ENCODE measurements around the gene RASGRF2. TPM values are rescaled to one million over a fixed set of nuclear protein-coding genes. Genes with fewer than 3 reads are reported as not detected.

RASGRF2 gene
- total and polyA plus RNA-seq, 2 donors = 0.76 to 1.8 TPM

DNA sequence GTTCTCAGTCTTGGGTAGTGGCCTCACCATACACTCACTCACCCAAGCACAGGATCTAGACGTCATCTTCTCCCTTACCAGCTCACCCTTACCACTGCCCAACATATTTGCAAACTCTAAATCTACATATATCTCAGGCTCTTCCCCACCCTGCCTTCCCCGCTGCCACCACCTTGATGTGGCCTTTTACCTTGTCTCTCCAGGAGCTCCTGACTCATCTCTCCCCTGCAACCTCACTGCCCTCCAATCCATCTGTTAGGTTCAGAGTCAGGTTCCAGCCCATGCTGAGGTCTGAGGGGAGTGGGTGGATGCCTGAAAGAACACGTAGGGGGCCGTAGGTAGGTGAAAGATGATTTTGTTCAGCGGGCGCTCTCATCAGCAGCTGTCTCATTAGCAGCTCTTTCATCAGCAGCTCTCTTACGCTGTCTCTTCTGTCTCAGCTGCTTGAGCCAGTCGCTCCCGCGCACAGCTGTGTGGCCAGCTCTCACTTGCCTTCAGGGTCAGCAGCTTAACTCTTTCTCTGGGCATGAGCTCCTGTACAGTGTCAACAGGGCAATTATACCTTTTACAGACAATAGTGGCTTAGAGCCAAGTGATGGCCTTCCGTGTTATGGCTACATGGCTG lies 249.8 kb downstream of the RASGRF2 start:
- Histone ChIP-seq H3K27me3 (ENCODE audit: control insufficient read depth in 2 of 2, insufficient read depth in 1 of 2, low read length in 1 of 2) (no peaks in the 10 kb centered on the region), H3K4me1 (ENCODE audit: control insufficient read depth in 2 of 2, insufficient read depth in 2 of 2, low read length in 2 of 2) (no peaks in the 10 kb centered on the region), H3K4me3 (ENCODE audit: low read length in 2 of 2) (no peak overlapping the region), H3K9me3 (ENCODE audit: control insufficient read depth in 2 of 2, insufficient read depth in 1 of 2, low read length in 1 of 2) (no peaks in the 10 kb centered on the region), H3K36me3 (ENCODE audit: control insufficient read depth in 2 of 2, insufficient read depth in 2 of 2, low read length in 1 of 2) (no peaks in the 10 kb centered on the region), H3K27ac (ENCODE audit: low read depth in 1 of 2, low read length in 1 of 2) (no peak overlapping the region)
- WGBS = 96% methylated on average over 11 of the region's 11 CpGs
- DNase-seq (ENCODE audit: low read depth in 6 of 9, low spot score in 9 of 9) = no peak

DNA sequence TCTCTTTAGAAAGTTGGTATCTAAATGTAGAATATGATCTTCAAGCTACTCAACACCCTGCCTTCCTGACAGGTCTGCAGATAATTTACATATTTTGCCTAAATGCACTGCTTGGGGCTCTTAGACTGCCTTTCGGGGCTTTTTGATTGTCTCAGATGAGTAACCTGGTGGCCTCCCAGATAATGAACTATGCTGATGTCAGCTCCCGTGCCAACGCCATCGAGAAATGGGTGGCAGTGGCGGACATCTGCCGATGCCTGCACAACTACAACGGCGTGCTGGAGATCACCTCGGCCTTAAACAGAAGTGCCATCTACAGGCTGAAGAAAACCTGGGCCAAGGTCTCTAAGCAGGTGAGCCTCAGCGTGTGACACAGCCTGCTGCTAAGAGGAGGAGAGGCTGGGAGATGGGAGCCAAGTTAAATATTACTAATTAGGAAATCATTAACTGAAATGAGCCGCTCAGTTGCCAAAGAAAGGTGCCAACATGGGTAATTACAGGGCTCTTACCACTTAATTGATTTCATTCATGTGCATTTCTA lies 252.1 kb downstream of the RASGRF2 start:
- Histone ChIP-seq H3K4me1 (ENCODE audit: control insufficient read depth in 2 of 2, insufficient read depth in 2 of 2, low read length in 2 of 2) (no peaks in the 10 kb centered on the region), H3K27me3 (ENCODE audit: control insufficient read depth in 2 of 2, insufficient read depth in 1 of 2, low read length in 1 of 2) (no peaks in the 10 kb centered on the region), H3K9me3 (ENCODE audit: control insufficient read depth in 2 of 2, insufficient read depth in 1 of 2, low read length in 1 of 2) (no peaks in the 10 kb centered on the region), H3K36me3 (ENCODE audit: control insufficient read depth in 2 of 2, insufficient read depth in 2 of 2, low read length in 1 of 2) (no peaks in the 10 kb centered on the region), H3K4me3 (ENCODE audit: low read length in 2 of 2) (no peak overlapping the region), H3K27ac (ENCODE audit: low read depth in 1 of 2, low read length in 1 of 2) (no peak overlapping the region)
- whole genome bisulfite sequencing = 95% methylated on average over 11 of the region's 11 CpGs
- DNase-seq (ENCODE audit: low read depth in 6 of 9, low spot score in 9 of 9) = no peak

- H3K36me3 ChIP-seq (ENCODE audit: control insufficient read depth in 2 of 2, insufficient read depth in 2 of 2, low read length in 1 of 2) = no peaks in the 10 kb centered on the region
- H3K27me3 ChIP-seq (ENCODE audit: control insufficient read depth in 2 of 2, insufficient read depth in 1 of 2, low read length in 1 of 2) = no peaks in the 10 kb centered on the region
- H3K27ac ChIP-seq (ENCODE audit: low read depth in 1 of 2, low read length in 1 of 2) = no peak overlapping the region
- no peaks in the 10 kb centered on the region for H3K4me1 ChIP-seq (ENCODE audit: control insufficient read depth in 2 of 2, insufficient read depth in 2 of 2, low read length in 2 of 2)
- 94% methylated on average over 3 of the region's 3 CpGs for WGBS
- no peak for DNase-seq (ENCODE audit: low read depth in 6 of 9, low spot score in 9 of 9)
- H3K9me3 ChIP-seq (ENCODE audit: control insufficient read depth in 2 of 2, insufficient read depth in 1 of 2, low read length in 1 of 2) = no peaks in the 10 kb centered on the region
- no peak overlapping the region for H3K4me3 ChIP-seq (ENCODE audit: low read length in 2 of 2)
These were observed 252.9 kb downstream of the RASGRF2 start for GRCh38 chr5:81213070-81213469.

DNA sequence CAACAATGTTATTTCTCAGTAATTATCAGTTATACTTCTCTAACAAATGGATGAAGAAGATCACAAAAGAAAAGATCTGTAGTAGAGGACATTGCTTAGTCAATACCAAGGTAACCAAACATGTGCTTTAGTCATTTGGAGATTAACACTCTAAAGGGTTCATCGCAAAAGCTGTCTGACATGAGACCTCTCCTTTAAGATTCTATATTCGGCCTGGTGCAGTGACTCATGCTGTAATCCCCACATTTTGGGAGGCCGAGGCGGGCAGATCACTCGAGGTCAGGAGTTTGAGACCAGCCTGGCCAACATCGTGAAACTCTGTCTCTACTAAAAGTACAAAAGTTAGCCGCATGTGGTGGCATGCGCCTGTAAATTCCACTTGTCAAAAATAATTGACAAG lies 254.7 kb downstream of the RASGRF2 start:
- H3K4me1 ChIP-seq (ENCODE audit: control insufficient read depth in 2 of 2, insufficient read depth in 2 of 2, low read length in 2 of 2) = no peaks in the 10 kb centered on the region
- H3K36me3 ChIP-seq (ENCODE audit: control insufficient read depth in 2 of 2, insufficient read depth in 2 of 2, low read length in 1 of 2) = no peaks in the 10 kb centered on the region
- WGBS = 96% methylated on average over 8 of the region's 8 CpGs
- no peaks in the 10 kb centered on the region for H3K9me3 ChIP-seq (ENCODE audit: control insufficient read depth in 2 of 2, insufficient read depth in 1 of 2, low read length in 1 of 2)
- DNase-seq (ENCODE audit: low read depth in 6 of 9, low spot score in 9 of 9) = no peak
- H3K27ac ChIP-seq (ENCODE audit: low read depth in 1 of 2, low read length in 1 of 2) = no peak overlapping the region
- no peak overlapping the region for H3K4me3 ChIP-seq (ENCODE audit: low read length in 2 of 2)
- H3K27me3 ChIP-seq (ENCODE audit: control insufficient read depth in 2 of 2, insufficient read depth in 1 of 2, low read length in 1 of 2) = no peaks in the 10 kb centered on the region

DNA sequence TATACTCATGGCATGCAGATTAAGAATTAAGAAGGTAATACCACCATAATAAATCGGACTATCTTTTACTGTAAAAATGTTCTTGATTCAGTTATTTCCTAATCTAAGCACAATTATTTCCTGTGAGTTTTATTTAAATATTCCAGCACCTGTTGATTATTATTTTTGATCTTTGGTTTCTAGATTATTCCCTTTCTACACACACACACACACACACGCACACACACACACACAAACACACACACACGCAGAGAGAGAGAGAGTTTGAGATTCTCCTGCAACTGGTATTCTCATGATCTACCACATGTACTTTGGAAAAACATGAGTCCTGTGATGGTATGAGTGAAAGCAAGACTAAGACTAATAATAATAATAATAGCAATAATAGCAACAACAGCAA lies 256.0 kb downstream of the RASGRF2 start:
- DNase-seq (ENCODE audit: low read depth in 6 of 9, low spot score in 9 of 9) = no peak
- Histone ChIP-seq H3K9me3 (ENCODE audit: control insufficient read depth in 2 of 2, insufficient read depth in 1 of 2, low read length in 1 of 2) (no peaks in the 10 kb centered on the region), H3K36me3 (ENCODE audit: control insufficient read depth in 2 of 2, insufficient read depth in 2 of 2, low read length in 1 of 2) (no peaks in the 10 kb centered on the region), H3K4me3 (ENCODE audit: low read length in 2 of 2) (no peak overlapping the region), H3K4me1 (ENCODE audit: control insufficient read depth in 2 of 2, insufficient read depth in 2 of 2, low read length in 2 of 2) (no peaks in the 10 kb centered on the region), H3K27ac (ENCODE audit: low read depth in 1 of 2, low read length in 1 of 2) (no peak overlapping the region), H3K27me3 (ENCODE audit: control insufficient read depth in 2 of 2, insufficient read depth in 1 of 2, low read length in 1 of 2) (no peaks in the 10 kb centered on the region)
- 58% methylated on average over 3 of the region's 3 CpGs for WGBS

- no peaks in the 10 kb centered on the region for H3K4me1 ChIP-seq (ENCODE audit: control insufficient read depth in 2 of 2, insufficient read depth in 2 of 2, low read length in 2 of 2)
- no peaks in the 10 kb centered on the region for H3K36me3 ChIP-seq (ENCODE audit: control insufficient read depth in 2 of 2, insufficient read depth in 2 of 2, low read length in 1 of 2)
- H3K4me3 ChIP-seq (ENCODE audit: low read length in 2 of 2) = no peak overlapping the region
- no peak for DNase-seq (ENCODE audit: low read depth in 6 of 9, low spot score in 9 of 9)
- no peaks in the 10 kb centered on the region for H3K27me3 ChIP-seq (ENCODE audit: control insufficient read depth in 2 of 2, insufficient read depth in 1 of 2, low read length in 1 of 2)
- no peaks in the 10 kb centered on the region for H3K9me3 ChIP-seq (ENCODE audit: control insufficient read depth in 2 of 2, insufficient read depth in 1 of 2, low read length in 1 of 2)
- no peak overlapping the region for H3K27ac ChIP-seq (ENCODE audit: low read depth in 1 of 2, low read length in 1 of 2)
- WGBS = 99% methylated on average over 3 of the region's 3 CpGs
These were observed 259.2 kb downstream of the RASGRF2 start for GRCh38 chr5:81219389-81219788.

- Histone ChIP-seq H3K4me3 (ENCODE audit: low read length in 2 of 2) (no peak overlapping the region), H3K27ac (ENCODE audit: low read depth in 1 of 2, low read length in 1 of 2) (no peak overlapping the region), H3K9me3 (ENCODE audit: control insufficient read depth in 2 of 2, insufficient read depth in 1 of 2, low read length in 1 of 2) (no peaks in the 10 kb centered on the region)
These were observed 262.1 kb downstream of the RASGRF2 start for GRCh38 chr5:81222285-81222684.

GRCh38 chr5:81225463-81225862 lies 265.3 kb downstream of the RASGRF2 start:
- Histone ChIP-seq H3K27ac (ENCODE audit: low read depth in 1 of 2, low read length in 1 of 2) (no peak overlapping the region), H3K9me3 (ENCODE audit: control insufficient read depth in 2 of 2, insufficient read depth in 1 of 2, low read length in 1 of 2) (no peaks in the 10 kb centered on the region), H3K4me1 (ENCODE audit: control insufficient read depth in 2 of 2, insufficient read depth in 2 of 2, low read length in 2 of 2) (no peaks in the 10 kb centered on the region), H3K4me3 (ENCODE audit: low read length in 2 of 2) (no peak overlapping the region), H3K27me3 (ENCODE audit: control insufficient read depth in 2 of 2, insufficient read depth in 1 of 2, low read length in 1 of 2) (no peaks in the 10 kb centered on the region), H3K36me3 (ENCODE audit: control insufficient read depth in 2 of 2, insufficient read depth in 2 of 2, low read length in 1 of 2) (no peaks in the 10 kb centered on the region)
- no peak for DNase-seq (ENCODE audit: low read depth in 6 of 9, low spot score in 9 of 9)
- 93% methylated on average over 8 of the region's 8 CpGs for WGBS

More at GRCh38 chr5:81222285-81222684, 262.1 kb downstream of the RASGRF2 start:
- H3K4me1 ChIP-seq (ENCODE audit: control insufficient read depth in 2 of 2, insufficient read depth in 2 of 2, low read length in 2 of 2) = no peaks in the 10 kb centered on the region
- DNase-seq (ENCODE audit: low read depth in 6 of 9, low spot score in 9 of 9) = no peak
- no peaks in the 10 kb centered on the region for H3K27me3 ChIP-seq (ENCODE audit: control insufficient read depth in 2 of 2, insufficient read depth in 1 of 2, low read length in 1 of 2)
- H3K36me3 ChIP-seq (ENCODE audit: control insufficient read depth in 2 of 2, insufficient read depth in 2 of 2, low read length in 1 of 2) = no peaks in the 10 kb centered on the region

DNA sequence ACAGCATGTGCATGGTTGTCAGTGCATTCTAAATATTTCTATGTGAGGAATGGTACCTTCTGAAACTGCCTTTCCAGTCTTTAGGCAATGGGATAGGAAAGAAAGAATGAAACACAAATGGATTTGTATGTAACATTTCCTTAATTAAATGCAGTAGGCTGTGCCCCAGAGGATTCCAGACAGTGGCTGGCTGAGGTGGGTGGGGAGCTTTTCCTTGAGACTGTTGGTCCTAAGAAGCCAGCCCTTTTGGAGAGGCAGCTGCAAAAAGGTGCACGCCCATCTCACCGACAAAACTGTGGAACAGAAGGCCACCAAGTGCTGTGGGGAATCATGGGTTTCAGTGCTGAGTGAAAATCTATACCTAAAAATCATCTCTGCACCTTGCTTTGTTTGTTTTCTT lies 266.1 kb downstream of the RASGRF2 start:
- no peaks in the 10 kb centered on the region for H3K36me3 ChIP-seq (ENCODE audit: control insufficient read depth in 2 of 2, insufficient read depth in 2 of 2, low read length in 1 of 2)
- H3K4me3 ChIP-seq (ENCODE audit: low read length in 2 of 2) = no peak overlapping the region
- WGBS = 95% methylated on average over 2 of the region's 2 CpGs
- no peak overlapping the region for H3K27ac ChIP-seq (ENCODE audit: low read depth in 1 of 2, low read length in 1 of 2)
- H3K9me3 ChIP-seq (ENCODE audit: control insufficient read depth in 2 of 2, insufficient read depth in 1 of 2, low read length in 1 of 2) = no peaks in the 10 kb centered on the region
- DNase-seq (ENCODE audit: low read depth in 6 of 9, low spot score in 9 of 9) = no peak
- no peaks in the 10 kb centered on the region for H3K27me3 ChIP-seq (ENCODE audit: control insufficient read depth in 2 of 2, insufficient read depth in 1 of 2, low read length in 1 of 2)
- no peaks in the 10 kb centered on the region for H3K4me1 ChIP-seq (ENCODE audit: control insufficient read depth in 2 of 2, insufficient read depth in 2 of 2, low read length in 2 of 2)
